ENCODE results near the gene ZC3H12A.
"Not testable (repeated sequence)": the region's sequence is repeated elsewhere in the genome, so short reads cannot be mapped to it uniquely, and the experiment has no call there.

Gene ZC3H12A

GRCh38 chr1:37532418-37533156, 58.2 kb downstream of the ZC3H12A start:
- not testable (repeated sequence) for H3K4me2 ChIP-seq (ENCODE audit: low read length); H4K20me1 ChIP-seq (ENCODE audit: insufficient read depth, low read length); H3K27ac ChIP-seq (ENCODE audit: low read length); H3K79me2 ChIP-seq (ENCODE audit: low read length); H3K9me3 ChIP-seq (ENCODE audit: insufficient read depth, low read length); H3K27me3 ChIP-seq (ENCODE audit: low read depth, low read length); H3K4me3 ChIP-seq (ENCODE audit: low read length); H2AFZ ChIP-seq (ENCODE audit: low read depth, low read length); H3K9ac ChIP-seq (ENCODE audit: low read length); H3K36me3 ChIP-seq (replicated peaks; ENCODE audit: low read depth, low read length); H3K4me1 ChIP-seq (ENCODE audit: low read length)

DNA sequence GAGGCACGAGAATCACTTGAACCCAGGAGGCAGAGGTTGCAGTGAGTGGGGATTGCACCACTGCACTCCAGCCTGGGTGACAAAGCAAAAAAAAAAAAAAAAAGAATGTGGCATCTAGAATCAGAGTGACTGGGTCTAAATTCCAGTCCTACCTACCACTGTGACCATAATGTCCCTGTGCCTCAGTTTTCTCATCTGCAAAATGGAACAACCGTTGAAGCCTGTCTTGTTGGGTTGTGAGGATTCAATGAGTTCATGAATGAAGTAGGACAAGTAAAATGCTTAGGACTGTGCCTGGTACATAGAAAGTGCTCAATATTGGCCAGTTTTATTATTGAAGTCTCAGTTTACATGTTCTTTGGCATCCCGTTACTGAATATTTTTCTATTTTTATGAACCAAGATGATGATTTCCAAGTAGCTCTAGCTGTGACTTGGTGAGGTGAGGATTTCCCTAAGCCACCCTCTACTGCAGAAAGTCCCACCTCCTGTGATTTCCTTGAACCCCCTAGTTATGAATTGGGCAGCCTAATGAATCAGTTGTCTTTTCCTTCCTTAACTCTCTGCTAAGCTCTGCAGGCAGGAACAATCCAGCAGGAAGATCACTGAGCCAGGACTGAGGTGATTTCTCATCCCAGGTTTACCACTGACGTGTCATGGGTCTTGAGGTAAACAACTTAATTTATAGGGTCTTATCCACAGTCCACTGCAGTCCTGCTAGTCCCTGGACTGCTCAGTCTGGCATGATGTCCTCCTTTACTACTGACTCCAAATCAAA, 59.1 kb downstream of the ZC3H12A start:
- Histone ChIP-seq H3K9ac (ENCODE audit: low read length) (no peak overlapping the region), H2AFZ (ENCODE audit: low read depth, low read length) (no peak overlapping the region), H3K27me3 (ENCODE audit: low read depth, low read length) (no peaks in the 10 kb centered on the region), H3K4me2 (ENCODE audit: low read length) (no peak overlapping the region), H3K27ac (ENCODE audit: low read length) (no peak overlapping the region), H4K20me1 (ENCODE audit: insufficient read depth, low read length) (no peaks in the 10 kb centered on the region), H3K4me3 (ENCODE audit: low read length) (no peak overlapping the region), H3K36me3 (replicated peaks; ENCODE audit: low read depth, low read length) (peaks cover 13% of the 10 kb centered on the region), H3K79me2 (ENCODE audit: low read length) (no peaks in the 10 kb centered on the region), H3K9me3 (ENCODE audit: insufficient read depth, low read length) (no peaks in the 10 kb centered on the region), H3K4me1 (ENCODE audit: low read length) (no peaks in the 10 kb centered on the region)
- TF ChIP-seq EZH2phosphoT487 (IDR thresholded peaks at IDR 0.05; ENCODE audit: low read depth) (no peak), CTCF (IDR thresholded peaks at IDR 0.05; ENCODE audit: low read depth, low read length) (no peak)
